Dermis lymphatic vessel endothelial cell (primary cell): ENCODE results near the gene COX6A2. TPM values are rescaled to one million over a fixed set of nuclear protein-coding genes. Genes with fewer than 3 reads are reported as not detected.

Experiments
- total RNA-seq: library from RNA; depleted of rRNA; stranded (reverse); fragments of >200 nt; gene quantifications from 2 replicates; pipeline ENCODE4 v1.2.1, GENCODE V29; 2014

COX6A2 gene
- total RNA-seq: not detected in 2 replicates

GRCh38 chr16:31428279-31428597, at the start of gene COX6A2:
TSS of gene COX6A2 (minus strand) at chr16:31428360. CDS start at chr16:31428325, 35 bp downstream.

GRCh38 chr16:31471875-31472708, 43.9 kb upstream of the COX6A2 start, which contains the start of gene TGFB1I1:
TSS of gene TGFB1I1 (plus strand) at chr16:31472152. CDS start at chr16:31472189, 37 bp downstream.

GRCh38 chr16:31458844-31459686, 30.9 kb upstream of the COX6A2 start, which contains the start of gene ARMC5:
TSS of gene ARMC5 (plus strand) at chr16:31459501. CDS start at chr16:31459525, 24 bp downstream.

GRCh38 chr16:31393056-31393455, 35.1 kb downstream of the COX6A2 start, which contains the start of gene ITGAD:
TSS of gene ITGAD (plus strand) at chr16:31393335. CDS start at chr16:31393361, 26 bp downstream.

Other genes with a start within 250 kb of the COX6A2 start
- 32.1 and 33.1 TPM in 2 replicates for gene FUS, start 248.2 kb downstream of the COX6A2 start, total RNA-seq
- 66.0 and 80.8 TPM in 2 replicates for gene PYCARD, start 225.6 kb downstream of the COX6A2 start, total RNA-seq
- not detected in 2 replicates for gene TRIM72, start 214.2 kb downstream of the COX6A2 start, total RNA-seq
- not detected in 2 replicates for gene PYDC1, start 211.2 kb downstream of the COX6A2 start, total RNA-seq
- gene ITGAM, start 168.4 kb downstream of the COX6A2 start, total RNA-seq: not detected in 2 replicates
- gene ITGAX, start 73.2 kb downstream of the COX6A2 start, total RNA-seq: 0.34 TPM in 1 of 2 replicates, not detected in the other
- not detected in 2 replicates for gene ITGAD, start 35.0 kb downstream of the COX6A2 start, total RNA-seq
- under 0.01 and 0.26 TPM in 2 replicates for gene ZNF843, start 14.4 kb upstream of the COX6A2 start, total RNA-seq
- gene ARMC5, start 31.1 kb upstream of the COX6A2 start, total RNA-seq: 11.4 and 14.2 TPM in 2 replicates
- 29.8 and 30.9 TPM in 2 replicates for gene TGFB1I1, start 43.8 kb upstream of the COX6A2 start, total RNA-seq
- 0.11 TPM in 1 of 2 replicates, not detected in the other for gene SLC5A2, start 54.8 kb upstream of the COX6A2 start, total RNA-seq
- 23.6 and 26.5 TPM in 2 replicates for gene RUSF1, start 80.0 kb upstream of the COX6A2 start, total RNA-seq
- gene AHSP, start 99.5 kb upstream of the COX6A2 start, total RNA-seq: not detected in 2 replicates